HG03575 (cell line): ENCODE data around the gene CELSR2.

Experiments
- ATAC-seq: cut with Tn5 transposase; IDR thresholded peaks from one replicate; pipeline ENCODE4 v1.9.1; 2021; ENCODE audit not compliant: unreplicated experiment, insufficient number of reproducible peaks, low FRiP score; ENCODE audit errors: extremely low read depth

The CELSR2 gene

DNA sequence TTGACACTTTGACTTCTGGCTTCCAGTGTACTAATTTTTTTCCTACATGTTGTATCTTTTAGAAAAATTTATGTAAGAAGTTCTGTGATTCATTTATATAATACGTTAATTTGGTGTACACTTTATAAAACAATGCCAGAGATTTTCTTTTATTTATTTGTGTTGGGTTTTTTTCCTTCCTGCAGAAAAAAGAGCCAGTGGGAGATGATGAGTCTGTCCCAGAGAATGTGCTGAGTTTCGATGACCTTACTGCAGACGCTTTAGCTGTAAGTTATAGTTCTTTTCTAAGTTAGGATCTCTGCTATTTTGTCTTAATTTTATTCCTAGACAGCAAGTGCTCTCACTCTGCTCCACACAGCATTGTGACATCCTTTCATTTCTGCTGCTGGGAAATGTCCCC lies 21.2 kb upstream of the CELSR2 start:
- ATAC-seq = no peak

DNA sequence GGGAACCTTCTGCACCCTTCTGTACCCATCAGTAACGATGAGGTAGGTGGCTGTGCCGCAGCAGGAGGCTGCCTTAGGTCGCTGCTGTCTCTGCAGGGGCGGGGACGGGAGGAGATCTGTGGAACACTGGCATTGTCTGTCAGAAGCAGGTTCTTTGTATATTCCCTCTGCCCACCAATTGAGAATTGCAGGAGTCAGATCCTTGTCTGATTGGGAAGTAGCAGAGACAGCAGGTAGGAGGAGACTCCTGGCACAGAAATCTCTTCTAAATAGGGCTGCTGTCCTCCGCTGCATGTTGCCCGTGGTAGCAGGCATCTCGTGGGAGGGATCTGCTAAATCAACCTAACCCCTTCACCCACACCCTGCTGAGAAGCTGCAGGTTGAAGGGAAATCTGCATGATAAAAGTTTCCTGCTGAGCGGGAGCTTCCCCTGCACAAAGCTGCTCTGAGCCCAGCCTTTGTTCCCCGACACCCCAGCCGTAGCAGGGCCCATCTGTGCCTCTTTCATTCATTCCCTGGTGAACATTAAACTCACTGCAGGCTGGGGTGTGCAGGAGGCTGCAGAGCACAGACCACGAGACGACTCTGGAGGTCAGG lies 19.7 kb upstream of the CELSR2 start:
- no peak for ATAC-seq

DNA sequence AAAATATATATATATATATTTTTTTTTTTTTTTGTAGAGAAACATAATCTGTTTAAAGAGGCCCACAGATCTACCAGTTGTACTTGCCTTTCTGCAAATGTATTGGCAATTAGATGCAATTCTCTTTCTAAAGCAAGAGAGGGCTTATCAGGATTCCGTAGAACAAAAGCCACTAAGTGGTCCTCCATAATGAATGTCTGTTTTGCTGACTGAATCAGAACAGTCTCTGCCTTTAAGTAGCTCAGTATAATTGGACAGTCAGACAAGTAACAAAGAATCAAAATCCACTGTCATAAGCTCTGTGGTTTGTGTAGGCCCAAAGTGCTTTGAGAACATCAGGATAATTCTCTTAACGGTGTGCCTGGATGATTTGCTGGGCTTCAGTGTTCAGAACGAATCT lies 18.3 kb upstream of the CELSR2 start:
- no peak for ATAC-seq

DNA sequence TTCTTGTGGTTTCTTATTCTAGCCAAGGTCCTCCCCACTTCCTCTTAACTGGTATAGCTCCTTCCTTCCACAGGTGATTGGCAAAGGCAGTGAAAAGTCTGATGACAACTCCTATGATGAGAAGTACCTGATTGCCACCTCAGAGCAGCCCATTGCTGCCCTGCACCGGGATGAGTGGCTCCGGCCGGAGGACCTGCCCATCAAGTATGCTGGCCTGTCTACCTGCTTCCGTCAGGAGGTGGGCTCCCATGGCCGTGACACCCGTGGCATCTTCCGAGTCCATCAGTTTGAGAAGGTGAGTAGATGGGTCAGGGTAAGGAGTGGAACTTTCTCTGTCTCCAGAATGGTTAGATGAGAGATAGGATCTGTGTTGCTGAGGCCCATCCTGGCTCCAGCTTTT lies 14.2 kb upstream of the CELSR2 start:
- ATAC-seq = no peak

DNA sequence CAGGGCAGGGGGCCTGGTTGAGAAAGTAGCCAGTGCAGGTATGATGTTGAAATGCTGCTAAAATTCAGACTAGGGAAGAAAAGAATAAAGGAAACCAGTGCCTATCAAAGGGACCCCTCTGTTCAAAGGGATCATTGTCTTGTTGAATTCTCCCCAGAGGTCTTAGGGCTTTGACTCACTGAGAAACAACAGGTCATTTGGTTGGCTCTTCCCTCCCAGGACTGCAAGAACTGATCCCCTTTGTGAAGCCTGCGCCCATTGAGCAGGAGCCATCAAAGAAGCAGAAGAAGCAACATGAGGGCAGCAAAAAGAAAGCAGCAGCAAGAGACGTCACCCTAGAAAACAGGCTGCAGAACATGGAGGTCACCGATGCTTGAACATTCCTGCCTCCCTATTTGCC lies 11.8 kb upstream of the CELSR2 start:
- ATAC-seq = no peak

DNA sequence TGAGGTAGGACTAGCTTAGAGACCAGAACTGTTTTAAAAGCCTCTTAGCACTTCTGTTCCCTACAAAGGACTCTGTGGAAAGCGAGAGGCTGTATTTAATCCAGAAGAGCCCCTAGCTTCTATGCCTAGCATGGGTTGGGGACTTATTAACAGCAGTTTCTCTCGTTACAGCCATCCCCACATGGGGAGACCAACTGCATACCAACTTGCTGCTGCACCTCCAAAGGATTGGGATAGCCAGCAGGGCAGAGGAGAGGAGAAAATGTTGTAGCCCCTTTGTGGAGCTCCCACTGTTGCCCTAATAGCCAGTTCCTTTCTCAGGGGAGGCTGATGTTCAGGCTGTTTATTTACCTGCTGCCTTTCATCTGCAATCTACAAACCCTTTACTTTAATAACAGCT lies 11.0 kb upstream of the CELSR2 start:
- ATAC-seq = no peak

DNA sequence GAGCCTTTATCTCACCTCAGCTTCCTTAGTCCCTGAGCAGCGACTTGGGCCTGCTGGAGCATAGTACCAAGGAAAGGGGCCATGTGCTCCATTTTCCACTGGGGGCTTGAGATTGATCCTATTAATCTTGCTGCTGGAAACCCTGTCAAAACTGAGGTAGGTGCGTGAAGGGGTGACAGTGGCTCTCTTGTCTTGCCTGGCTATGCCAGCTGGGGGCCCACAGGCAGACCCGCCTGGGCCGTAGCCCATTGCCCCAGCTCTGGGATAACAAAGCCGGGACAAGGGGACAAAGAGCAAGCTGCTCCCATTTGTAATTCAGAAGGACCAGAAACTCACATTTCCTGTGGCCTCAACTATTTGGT lies 10.3 kb upstream of the CELSR2 start:
- ATAC-seq = no peak

DNA sequence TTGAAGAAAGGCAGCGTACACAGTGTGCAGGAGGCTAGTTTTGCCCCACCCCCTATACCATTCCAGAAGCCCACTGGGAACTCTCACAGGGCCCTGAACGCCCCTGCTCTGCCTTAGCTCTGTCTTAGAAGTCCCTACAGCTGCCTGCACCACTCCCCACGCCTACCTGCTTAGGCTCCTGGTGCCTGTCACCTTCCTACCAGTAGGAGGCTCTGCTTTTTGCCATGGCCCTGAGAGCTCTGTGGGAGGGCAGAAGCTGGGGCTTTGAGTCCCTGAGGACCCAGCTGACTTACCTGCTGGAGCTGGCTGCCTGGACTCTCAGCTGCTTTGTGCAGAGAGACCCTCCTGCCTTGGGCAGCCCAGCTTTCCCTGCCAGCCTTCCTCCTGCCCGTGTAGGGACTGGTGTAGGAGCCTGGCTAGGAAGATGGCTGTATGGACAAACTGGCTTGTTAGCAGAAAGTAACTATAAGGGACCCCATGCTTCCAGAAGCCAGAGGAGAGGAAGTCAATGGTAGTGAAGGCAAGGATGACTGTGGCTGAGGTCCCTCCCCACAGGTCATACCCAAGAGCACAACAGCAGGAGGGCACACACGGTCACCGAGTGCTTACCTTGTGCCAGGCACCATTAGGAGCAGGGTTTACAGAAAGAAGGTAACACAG lies 9.8 kb upstream of the CELSR2 start:
- no peak for ATAC-seq

DNA sequence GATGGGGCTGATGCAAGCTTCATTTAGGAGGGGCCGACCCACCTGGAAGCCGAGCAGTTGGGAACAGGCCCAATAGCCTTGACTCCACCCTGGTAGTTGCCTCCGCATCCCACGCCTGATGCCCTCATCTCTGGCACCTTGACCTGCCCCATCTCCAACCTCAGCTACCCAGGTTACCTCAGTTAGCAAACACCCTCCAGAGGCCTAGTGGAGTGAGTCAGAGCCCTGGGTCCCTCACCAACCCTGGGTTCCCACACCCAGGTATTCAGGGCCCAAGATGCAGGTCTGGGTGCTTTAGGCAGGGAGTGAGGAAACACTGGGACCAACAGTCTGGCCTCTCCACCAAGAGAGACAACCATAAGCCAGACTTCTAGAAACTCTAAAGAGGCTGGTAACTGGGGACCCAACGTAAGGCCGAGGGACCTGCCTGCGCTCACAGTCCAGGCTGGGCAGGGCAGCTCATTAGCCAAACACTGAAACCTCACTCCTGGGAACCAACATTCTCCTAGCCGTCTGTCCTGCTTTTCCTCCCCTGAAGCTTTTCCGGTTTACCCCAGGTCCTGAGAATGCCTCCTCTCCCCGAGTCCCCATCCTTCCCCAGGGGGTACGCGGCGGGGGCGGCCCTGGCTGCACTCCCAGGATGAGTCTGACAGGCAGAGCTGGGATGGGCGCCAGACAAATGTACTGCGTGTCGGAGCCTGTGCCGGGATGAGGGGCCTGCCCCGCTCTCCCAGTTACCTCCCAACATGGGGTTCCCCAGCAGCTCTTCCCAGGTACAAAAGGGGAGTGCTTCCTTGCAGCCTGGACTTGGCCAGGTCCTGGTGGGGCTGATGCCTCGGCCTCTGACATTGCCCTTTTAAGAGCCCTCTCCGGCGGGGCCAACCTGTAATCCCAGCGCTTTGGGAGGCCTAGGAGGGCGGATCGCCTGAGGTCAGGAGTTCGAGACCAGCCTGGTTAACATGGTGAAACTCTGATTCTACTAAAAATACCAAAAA lies 8.9 kb upstream of the CELSR2 start:
- no peak for ATAC-seq

DNA sequence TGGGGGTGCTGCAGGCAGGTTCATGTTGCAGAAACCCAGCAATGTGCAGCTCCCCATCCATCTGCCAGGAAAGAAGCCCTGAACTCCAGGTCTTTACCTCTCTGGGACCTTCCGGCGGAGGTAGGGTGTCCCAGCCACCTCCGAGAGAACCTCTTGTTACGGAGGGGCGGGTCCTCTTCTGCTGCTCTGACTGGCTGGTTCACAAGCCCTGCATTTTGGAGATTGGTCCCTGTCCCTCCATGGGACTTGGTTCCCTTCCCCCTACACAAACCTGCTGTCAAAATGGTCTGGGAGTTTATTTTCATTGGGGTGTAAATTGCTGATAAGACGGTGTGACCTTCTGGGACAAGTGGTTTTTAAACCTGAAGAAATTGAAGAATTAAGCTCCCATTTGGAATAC lies 8.0 kb upstream of the CELSR2 start:
- ATAC-seq = no peak

DNA sequence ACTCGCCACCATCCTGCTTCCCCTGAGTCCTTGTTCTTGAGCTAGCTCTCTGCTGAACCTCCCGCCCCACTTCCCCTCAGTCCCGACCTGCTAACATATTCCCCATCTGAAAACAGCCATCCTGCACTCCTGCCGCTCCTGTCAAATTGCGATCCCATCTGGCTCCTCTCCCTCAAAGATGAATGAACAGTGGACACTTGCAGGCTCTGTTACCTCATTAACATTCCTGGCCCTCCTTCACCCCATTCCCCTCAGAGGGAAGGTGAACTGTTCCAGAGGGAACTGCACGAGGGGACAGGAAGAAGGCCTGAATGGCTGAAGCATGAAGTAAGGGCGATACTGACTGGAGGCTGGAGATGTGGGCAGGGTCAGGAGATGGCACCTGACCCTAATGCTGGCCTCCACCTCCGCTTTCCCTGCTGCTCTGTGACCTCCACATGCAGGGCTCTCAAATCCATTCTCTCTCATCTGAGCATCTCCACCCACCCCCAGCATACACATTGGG lies 7.4 kb upstream of the CELSR2 start:
- ATAC-seq = no peak

DNA sequence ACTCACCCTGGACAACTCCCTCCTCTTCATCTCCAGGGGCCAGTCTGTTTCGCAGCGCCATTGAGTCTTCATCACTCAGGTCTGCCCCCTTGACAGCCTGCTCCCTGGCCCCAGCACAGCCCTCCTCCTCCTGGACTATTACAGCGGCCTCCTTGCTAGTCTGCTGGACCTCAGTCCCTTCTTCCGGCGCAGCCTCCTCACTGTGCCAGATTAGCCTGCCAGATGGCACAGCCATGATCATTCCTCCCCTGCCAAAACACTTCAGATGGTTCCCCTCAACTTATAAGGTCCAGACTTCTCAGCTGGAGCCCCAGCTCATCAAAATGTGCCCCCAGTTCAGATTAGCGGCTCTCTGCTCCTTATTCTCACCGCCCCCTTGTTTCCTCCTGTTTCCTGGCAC lies 7.0 kb upstream of the CELSR2 start:
- ATAC-seq = no peak

DNA sequence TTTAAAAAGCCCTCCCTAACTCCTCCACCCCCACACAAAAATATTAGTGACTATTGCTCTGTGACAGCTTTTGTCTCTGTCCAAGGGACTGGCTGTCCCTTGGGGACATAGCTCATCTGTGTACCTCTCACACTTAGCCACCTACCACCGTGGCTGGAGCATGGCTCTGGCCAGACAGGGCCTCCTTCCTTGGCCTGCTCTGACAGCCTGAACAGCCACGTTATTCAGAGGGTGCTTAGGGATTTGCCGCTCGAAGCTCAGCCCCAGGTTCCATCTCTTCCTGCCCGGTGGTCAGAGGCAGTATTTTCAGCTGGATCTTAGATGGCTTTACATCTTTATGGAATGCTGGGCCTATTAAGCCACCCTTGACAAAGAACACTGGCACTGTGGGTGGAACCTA lies 6.1 kb upstream of the CELSR2 start:
- ATAC-seq = no peak

DNA sequence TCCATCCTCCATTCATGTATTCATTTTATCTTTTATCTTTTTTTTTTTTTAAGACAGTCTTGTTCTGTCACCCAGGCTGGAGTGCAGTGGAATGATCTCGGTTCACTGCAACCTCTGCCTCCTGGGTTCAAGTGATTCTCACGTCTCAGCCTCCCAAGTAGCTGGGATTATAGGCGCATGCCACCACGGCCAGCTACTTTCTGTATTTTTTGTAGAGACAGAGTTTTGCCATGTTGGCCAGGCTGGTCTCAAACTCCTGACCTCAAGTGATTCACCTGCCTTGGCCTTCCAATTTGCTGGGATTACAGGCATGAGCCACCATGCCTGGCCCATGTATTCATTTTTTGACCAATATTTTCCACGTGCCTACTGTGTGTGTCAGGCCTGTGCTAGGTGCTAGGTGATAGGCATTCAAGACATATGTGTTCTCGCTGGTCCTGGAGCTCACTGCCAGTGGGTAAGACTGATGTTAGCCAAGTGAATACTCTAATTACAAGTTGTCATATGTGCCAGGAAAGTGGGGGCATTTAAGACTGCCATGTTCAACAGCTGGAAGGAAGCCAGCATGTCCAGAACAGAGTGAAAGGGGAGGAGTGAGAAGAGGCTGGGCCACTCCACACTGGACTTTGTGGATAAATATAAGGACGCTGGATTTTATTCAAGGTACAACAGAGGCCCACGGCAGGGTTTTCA lies 5.3 kb upstream of the CELSR2 start:
- no peak for ATAC-seq

DNA sequence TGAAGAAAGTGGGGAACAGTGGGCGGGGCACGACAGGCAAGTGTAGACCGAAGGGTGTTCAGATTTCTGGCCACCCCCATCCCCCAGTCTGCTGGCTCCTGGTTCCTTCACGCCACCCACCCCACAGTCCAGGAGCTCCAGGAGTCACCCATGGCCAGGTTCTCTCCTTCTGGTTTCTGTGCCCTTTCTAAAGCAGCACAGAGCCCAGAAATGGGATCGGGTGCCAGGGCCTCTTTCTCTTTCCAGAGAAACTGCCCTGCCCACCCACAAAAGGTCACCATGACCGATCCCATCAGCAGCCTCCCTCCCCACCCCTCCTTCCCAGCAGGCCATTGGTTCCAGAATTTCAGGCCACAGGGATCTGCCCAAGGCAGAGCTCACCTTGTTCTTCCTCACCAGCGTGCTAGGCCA lies 3.2 kb upstream of the CELSR2 start:
- no peak for ATAC-seq

DNA sequence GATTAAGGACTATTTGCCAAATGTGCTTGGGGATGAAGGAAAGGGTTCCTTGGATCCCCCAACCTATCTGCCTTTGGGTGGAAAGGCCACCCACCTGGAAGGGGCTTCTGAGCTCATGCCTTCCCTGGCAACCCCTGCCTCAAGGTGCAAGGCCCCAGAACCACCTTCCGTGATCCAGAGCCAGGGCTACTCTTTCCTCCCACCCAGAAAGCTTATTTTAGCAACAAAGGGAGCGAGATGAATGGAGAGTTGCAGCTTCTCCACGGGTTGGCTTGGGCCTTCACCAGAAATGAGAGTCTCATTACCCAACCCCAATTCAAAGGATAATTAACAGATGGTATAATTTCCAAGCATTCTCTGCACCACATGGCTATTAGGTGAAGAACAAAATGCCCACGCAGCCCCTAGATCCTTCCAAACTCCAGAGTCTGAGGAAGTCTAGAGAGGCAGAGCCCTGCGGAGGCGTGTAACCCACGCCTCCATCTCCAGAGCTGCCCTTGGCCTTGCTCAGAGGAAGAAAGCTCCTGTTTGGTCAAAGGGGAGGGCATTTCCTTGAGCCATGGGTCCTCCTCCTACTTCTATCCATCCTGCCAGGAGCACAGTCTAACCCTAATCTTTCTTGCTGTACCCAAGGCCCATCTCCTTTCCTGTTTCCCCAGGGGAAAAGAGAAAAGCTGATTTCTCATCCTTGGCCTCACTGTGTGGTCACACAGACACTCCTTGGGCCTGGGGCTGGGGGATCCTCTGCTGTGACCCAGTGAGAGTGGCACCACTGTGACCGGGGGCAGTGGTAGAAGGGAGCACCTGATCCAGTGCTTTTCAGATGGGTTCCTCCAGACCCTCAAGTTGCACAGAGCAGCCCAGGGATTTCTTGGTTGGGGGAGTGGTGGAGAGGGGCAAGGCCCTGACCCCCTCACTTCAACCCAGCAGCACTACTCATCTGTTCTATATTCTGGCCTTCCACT lies 1.7 kb upstream of the CELSR2 start:
- no peak for ATAC-seq

DNA sequence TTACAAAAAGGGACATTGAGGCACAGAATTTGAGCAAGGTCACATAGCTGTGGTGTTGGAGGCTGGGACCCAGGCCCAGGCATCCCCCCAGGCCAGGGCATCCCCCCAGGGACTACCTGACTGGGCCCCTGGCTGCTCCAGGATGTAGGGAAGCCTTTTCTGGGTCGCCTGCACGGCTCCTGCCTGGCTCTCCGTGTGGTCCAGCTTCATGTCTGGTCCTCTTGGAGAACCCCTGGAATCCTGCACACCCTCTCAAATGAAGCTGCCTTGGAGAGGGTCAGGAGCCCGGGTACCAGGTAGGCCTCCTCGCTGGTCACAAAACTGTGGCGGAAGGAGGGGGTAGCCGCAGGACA lies 919 bp upstream of the CELSR2 start:
- ATAC-seq = no peak

DNA sequence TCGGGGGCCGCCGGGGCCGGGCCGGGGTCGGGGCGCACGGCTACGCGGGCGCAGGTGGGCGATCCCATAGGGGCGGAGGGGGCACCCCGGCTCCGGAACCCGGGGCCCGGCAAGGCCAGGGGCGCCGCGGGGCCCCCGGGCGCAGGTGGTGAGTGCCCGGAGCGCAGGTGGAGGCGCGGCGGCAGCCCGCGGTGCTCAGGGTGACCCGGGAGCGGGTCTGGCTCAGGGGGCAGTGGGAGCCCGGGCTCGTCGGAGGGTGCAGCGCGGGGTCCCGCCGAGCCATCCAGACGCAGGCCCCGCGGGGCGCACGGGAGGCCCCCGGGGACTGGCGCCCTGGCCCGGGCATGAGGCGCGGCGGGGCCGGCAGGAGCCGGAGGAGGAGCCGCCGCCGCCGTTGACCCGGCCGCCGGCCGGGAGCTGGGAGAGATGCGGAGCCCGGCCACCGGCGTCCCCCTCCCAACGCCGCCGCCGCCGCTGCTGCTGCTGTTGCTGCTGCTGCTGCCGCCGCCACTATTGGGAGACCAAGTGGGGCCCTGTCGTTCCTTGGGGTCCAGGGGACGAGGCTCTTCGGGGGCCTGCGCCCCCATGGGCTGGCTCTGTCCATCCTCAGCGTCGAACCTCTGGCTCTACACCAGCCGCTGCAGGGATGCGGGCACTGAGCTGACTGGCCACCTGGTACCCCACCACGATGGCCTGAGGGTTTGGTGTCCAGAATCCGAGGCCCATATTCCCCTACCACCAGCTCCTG lies 489 bp downstream of the CELSR2 start:
- no peak for ATAC-seq
